ENCODE data around the gene ASB7. TPM values are rescaled to one million over a fixed set of nuclear protein-coding genes. Genes with fewer than 3 reads are reported as not detected.

The ASB7 gene
- total RNA-seq, 1 donor from 2014 or later, result 10.8 TPM

GRCh38 chr15:100616700-100617099 is 14.3 kb downstream of the ASB7 start:
- Mint-ChIP-seq H3K27ac (ENCODE audit: unreplicated experiment) (no peak overlapping the region), H3K27me3 (ENCODE audit: low read depth) (no peaks in the 10 kb centered on the region), H3K9me3 (ENCODE audit: low read depth) (no peaks in the 10 kb centered on the region), H3K4me1 (ENCODE audit: low read depth) (peaks cover 2% of the 10 kb centered on the region), H3K4me3 (ENCODE audit: unreplicated experiment) (no peak overlapping the region), H3K36me3 (ENCODE audit: low read depth) (peaks cover 9% of the 10 kb centered on the region)
- DNase-seq (ENCODE audit: low spot score), result no peak
- no peak for TF ChIP-seq CTCF (IDR thresholded peaks at IDR 0.05)

GRCh38 chr15:100623301-100623700 is 20.9 kb downstream of the ASB7 start:
- Mint-ChIP-seq H3K4me3 (ENCODE audit: unreplicated experiment) (no peak overlapping the region), H3K27me3 (ENCODE audit: low read depth) (no peaks in the 10 kb centered on the region), H3K9me3 (ENCODE audit: low read depth) (peaks cover 4% of the 10 kb centered on the region), H3K4me1 (ENCODE audit: low read depth) (no peaks in the 10 kb centered on the region), H3K27ac (ENCODE audit: unreplicated experiment) (no peak overlapping the region), H3K36me3 (ENCODE audit: low read depth) (peaks cover 11% of the 10 kb centered on the region)
- DNase-seq (ENCODE audit: low spot score), result no peak
- TF ChIP-seq CTCF (IDR thresholded peaks at IDR 0.05), result no peak

- no peak overlapping the region for H3K27ac Mint-ChIP-seq (ENCODE audit: unreplicated experiment)
Measured at GRCh38 chr15:100627789-100628395, 25.5 kb downstream of the ASB7 start.

GRCh38 chr15:100628746-100629145 is 26.4 kb downstream of the ASB7 start:
- Mint-ChIP-seq H3K9me3 (ENCODE audit: low read depth) (no peaks in the 10 kb centered on the region), H3K4me1 (ENCODE audit: low read depth) (no peaks in the 10 kb centered on the region), H3K27me3 (ENCODE audit: low read depth) (no peaks in the 10 kb centered on the region), H3K27ac (ENCODE audit: unreplicated experiment) (no peak overlapping the region), H3K4me3 (ENCODE audit: unreplicated experiment) (no peak overlapping the region), H3K36me3 (ENCODE audit: low read depth) (peaks cover 6% of the 10 kb centered on the region)
- DNase-seq (ENCODE audit: low spot score), result no peak
- no peak for TF ChIP-seq CTCF (IDR thresholded peaks at IDR 0.05)

More at GRCh38 chr15:100627789-100628395, 25.5 kb downstream of the ASB7 start:
- no peaks in the 10 kb centered on the region for H3K9me3 Mint-ChIP-seq (ENCODE audit: low read depth)
- peak; percentile 93 for TF ChIP-seq CTCF (IDR thresholded peaks at IDR 0.05)
- no peak for DNase-seq (ENCODE audit: low spot score)
- no peaks in the 10 kb centered on the region for H3K4me1 Mint-ChIP-seq (ENCODE audit: low read depth)
- no peak overlapping the region for H3K4me3 Mint-ChIP-seq (ENCODE audit: unreplicated experiment)
- H3K36me3 Mint-ChIP-seq (ENCODE audit: low read depth), result peaks cover 6% of the 10 kb centered on the region
- H3K27me3 Mint-ChIP-seq (ENCODE audit: low read depth), result no peaks in the 10 kb centered on the region

GRCh38 chr15:100631831-100632230 is 29.4 kb downstream of the ASB7 start:
- H3K27ac Mint-ChIP-seq (ENCODE audit: unreplicated experiment), result no peak overlapping the region
- peaks cover 6% of the 10 kb centered on the region for H3K36me3 Mint-ChIP-seq (ENCODE audit: low read depth)
- no peaks in the 10 kb centered on the region for H3K9me3 Mint-ChIP-seq (ENCODE audit: low read depth)
- H3K4me1 Mint-ChIP-seq (ENCODE audit: low read depth), result no peaks in the 10 kb centered on the region
- TF ChIP-seq CTCF (IDR thresholded peaks at IDR 0.05), result no peak
- no peaks in the 10 kb centered on the region for H3K27me3 Mint-ChIP-seq (ENCODE audit: low read depth)
- no peak overlapping the region for H3K4me3 Mint-ChIP-seq (ENCODE audit: unreplicated experiment)
- no peak for DNase-seq (ENCODE audit: low spot score)
